HepG2 (cell line): ENCODE data around the gene FRMD1. TPM values are rescaled to one million over a fixed set of nuclear protein-coding genes. Genes with fewer than 3 reads are reported as not detected.
A peak's percentile ranks its signal among the peaks of the same experiment; 100 is the strongest.

ENCODE experiments used
- ATF7 ChIP-seq, 2 experiments: fragments of 450-650 bp in 1 of 2; sonication (generic) in 1 of 2; formaldehyde crosslinking in 1 of 2; IDR thresholded peaks; 2 replicates each; pipeline versions ENCODE4 v1.4.0 to v1.6.1; 2016 to 2020; ENCODE audit warnings: antibody characterized with exemption in 1 of 2, mild to moderate bottlenecking in 1 of 2, missing genetic modification reagents in 1 of 2
- BHLHE40 ChIP-seq: IDR thresholded peaks from 2 replicates; pipeline ENCODE4 v1.6.1; 2011; ENCODE audit warnings: low read length, improper control_type of control experiment
- EZH2 ChIP-seq: conservative IDR thresholded peaks from 2 replicates; pipeline ENCODE4 v1.6.1; 2012; ENCODE audit warnings: mild to moderate bottlenecking, low read depth, low read length, moderate library complexity
- FIP1L1 ChIP-seq: fragments of 200-400 bp; formaldehyde crosslinking; IDR thresholded peaks from 2 replicates; pipeline ENCODE4 v1.6.1; 2018; ENCODE audit warnings: low read depth, mild to moderate bottlenecking, low read length, moderate library complexity, borderline replicate concordance; ENCODE audit not compliant: insufficient read depth
- KLF13 ChIP-seq: sonication (generic); formaldehyde crosslinking; IDR thresholded peaks from 2 replicates; pipeline ENCODE4 v1.4.0; 2020; ENCODE audit warnings: mild to moderate bottlenecking, missing genetic modification reagents
- NFYC ChIP-seq: IDR thresholded peaks from 2 replicates; pipeline ENCODE4 v1.6.1; 2016; ENCODE audit warnings: missing genetic modification reagents, missing compliant biosample characterization
- PHF20 ChIP-seq: sonication (generic); formaldehyde crosslinking; IDR thresholded peaks from 2 replicates; pipeline ENCODE4 v1.5.0; 2020; ENCODE audit warnings: mild to moderate bottlenecking, missing genetic modification reagents
- PLSCR1 ChIP-seq: sonication (generic); formaldehyde crosslinking; IDR thresholded peaks from 2 replicates; pipeline ENCODE4 v1.5.0; 2020; ENCODE audit warnings: missing genetic modification reagents, mild to moderate bottlenecking, borderline replicate concordance
- POLR2AphosphoS5 ChIP-seq: IDR thresholded peaks from 2 replicates; pipeline ENCODE4 v1.6.1; 2012; ENCODE audit warnings: low read depth, low read length
- RARG ChIP-seq: sonication (generic); formaldehyde crosslinking; IDR thresholded peaks from 2 replicates; pipeline ENCODE4 v1.4.0; 2020; ENCODE audit warnings: low read depth, mild to moderate bottlenecking, missing genetic modification reagents
- RORA ChIP-seq: sonication (generic); formaldehyde crosslinking; IDR thresholded peaks from 2 replicates; pipeline ENCODE4 v1.5.0; 2020; ENCODE audit warnings: mild to moderate bottlenecking, missing genetic modification reagents, moderate library complexity
- SATB2 ChIP-seq: sonication (generic); formaldehyde crosslinking; IDR thresholded peaks from 2 replicates; pipeline ENCODE4 v1.5.0; 2020; ENCODE audit warnings: missing genetic modification reagents
- SPEN ChIP-seq: sonication (generic); formaldehyde crosslinking; IDR thresholded peaks from 2 replicates; pipeline ENCODE4 v1.5.1; 2020; ENCODE audit warnings: low read depth, mild to moderate bottlenecking, missing genetic modification reagents
- SYNCRIP ChIP-seq: fragments of 200-400 bp; formaldehyde crosslinking; IDR thresholded peaks from 2 replicates; pipeline ENCODE4 v1.6.1; 2018; ENCODE audit warnings: mild to moderate bottlenecking, low read depth, low read length; ENCODE audit not compliant: insufficient read depth
- ZBTB20 ChIP-seq: sonication (generic); formaldehyde crosslinking; IDR thresholded peaks from 2 replicates; pipeline ENCODE4 v1.8.1; 2023; ENCODE audit warnings: missing genetic modification reagents, low read depth, mild to moderate bottlenecking, borderline replicate concordance
- ZFP36 ChIP-seq: fragments of 150-350 bp; IDR thresholded peaks from 2 replicates; pipeline ENCODE4 v1.6.1; 2018; ENCODE audit warnings: borderline replicate concordance, low read length, low read depth; ENCODE audit not compliant: partially characterized antibody
- ZNF274 ChIP-seq: sonication (generic); formaldehyde crosslinking; IDR thresholded peaks from 2 replicates; pipeline ENCODE4 v1.5.1; 2020; ENCODE audit warnings: mild to moderate bottlenecking, missing genetic modification reagents
- ZNF3 ChIP-seq: IDR thresholded peaks from 2 replicates; pipeline ENCODE4 v1.7.0; 2017; ENCODE audit warnings: inconsistent platforms
- ZNF326 ChIP-seq: sonication (generic); formaldehyde crosslinking; IDR thresholded peaks from 2 replicates; pipeline ENCODE4 v1.4.0; 2020; ENCODE audit warnings: missing genetic modification reagents, borderline replicate concordance
- ZNF512B ChIP-seq: sonication (generic); formaldehyde crosslinking; IDR thresholded peaks from 2 replicates; pipeline ENCODE4 v1.5.1; 2020; ENCODE audit warnings: missing genetic modification reagents, mild to moderate bottlenecking, borderline replicate concordance
- ZNF598 ChIP-seq: sonication (generic); formaldehyde crosslinking; IDR thresholded peaks from 2 replicates; pipeline ENCODE4 v1.5.1; 2020; ENCODE audit warnings: mild to moderate bottlenecking, missing genetic modification reagents, borderline replicate concordance
- ZNF619 ChIP-seq: sonication (generic); formaldehyde crosslinking; IDR thresholded peaks from 2 replicates; pipeline ENCODE4 v1.4.0; 2020; ENCODE audit warnings: mild to moderate bottlenecking, missing genetic modification reagents
- ZNF710 ChIP-seq: sonication (generic); formaldehyde crosslinking; IDR thresholded peaks from 2 replicates; pipeline ENCODE4 v1.5.0; 2020; ENCODE audit warnings: mild to moderate bottlenecking, missing genetic modification reagents, borderline replicate concordance
- ZNF713 ChIP-seq: sonication (generic); formaldehyde crosslinking; IDR thresholded peaks from 2 replicates; pipeline ENCODE4 v1.4.0; 2020; ENCODE audit warnings: mild to moderate bottlenecking, missing genetic modification reagents
- ZNF747 ChIP-seq: sonication (generic); formaldehyde crosslinking; IDR thresholded peaks from 2 replicates; pipeline ENCODE4 v1.8.1; 2023; ENCODE audit warnings: missing genetic modification reagents, mild to moderate bottlenecking, borderline replicate concordance
- ZNF773 ChIP-seq: sonication (generic); formaldehyde crosslinking; IDR thresholded peaks from 2 replicates; pipeline ENCODE4 v1.4.0; 2020; ENCODE audit warnings: missing genetic modification reagents, borderline replicate concordance
- ZNF883 ChIP-seq: sonication (generic); formaldehyde crosslinking; IDR thresholded peaks from 2 replicates; pipeline ENCODE4 v1.5.1; 2020; ENCODE audit warnings: mild to moderate bottlenecking, missing genetic modification reagents; ENCODE audit errors: not compliant biosample characterization
- polyA plus RNA-seq, 8 experiments: library from polyadenylated mRNA; depleted of rRNA in 3 of 8; stranded (reverse) in 7 of 8; unstranded in 1 of 8; fragments of >200 nt; fragmentation: Illumina TruSeq in 4 of 8; extraction: Trizol in 4 of 8; gene quantifications; 2 replicates each; pipeline versions ENCODE4 v1.2.1 to v1.2.3, GENCODE V29; 2011 to 2016; ENCODE audit warnings: low read depth in 4 of 8, missing spikeins in 1 of 8, mixed read lengths in 1 of 8; ENCODE audit not compliant: insufficient read depth in 1 of 8
- total RNA-seq, 5 experiments: library from RNA; depleted of rRNA; stranded (reverse); fragments of >200 nt; fragmentation: Illumina TruSeq; extraction: Trizol; gene quantifications; 2 replicates each; pipeline ENCODE4 v1.2.3, GENCODE V29; 2016; ENCODE audit warnings: low read depth in 1 of 5

The FRMD1 gene
- total and polyA plus RNA-seq, 2 of the 13 experiments (the other 11 are each of a cell fraction or from before 2014, with no cell fraction given), result 0.01 TPM; not detected in 1

GRCh38 chr6:168060521-168060931 is 18.5 kb downstream of the FRMD1 start (continued):
- TF ChIP-seq ZBTB20 (CRISPR knock-in tag) (no peak), EZH2 (no peak), ZNF710 (CRISPR knock-in tag) (0 out of 2 replicates have a peak, but pooled peaks have one; percentile 43), ZNF274 (0 out of 2 replicates have a peak, but pooled peaks have one; percentile 67), PHF20 (CRISPR knock-in tag) (no peak), ZNF619 (CRISPR knock-in tag) (no peak), ZNF326 (no peak), POLR2AphosphoS5 (no peak), ZFP36 (no peak), ATF7 (IDR thresholded peaks at IDR 0.05) (no peak), ATF7 (CRISPR knock-in tag; IDR thresholded peaks at IDR 0.05) (no peak), KLF13 (CRISPR knock-in tag) (no peak), RARG (CRISPR knock-in tag) (no peak), RORA (CRISPR knock-in tag) (no peak), SPEN (CRISPR knock-in tag) (peak; percentile 31; the same call in 1 of the 2 replicates), ZNF773 (no peak), FIP1L1 (no peak), SATB2 (CRISPR knock-in tag) (no peak), ZNF883 (CRISPR knock-in tag) (peak; percentile 76), ZNF598 (CRISPR knock-in tag) (0 out of 2 replicates have a peak, but pooled peaks have one; percentile 37), PLSCR1 (CRISPR knock-in tag) (no peak), NFYC (CRISPR knock-in tag) (no peak), ZNF713 (no peak), ZNF747 (CRISPR knock-in tag) (no peak), ZNF3 (CRISPR knock-in tag) (no peak), SYNCRIP (no peak), BHLHE40 (no peak), ZNF512B (CRISPR knock-in tag) (no peak)
